Ectodermal cell (in vitro differentiated cells): ENCODE measurements around the gene SCN7A.

Experiments
- H3K27ac ChIP-seq: 2 replicates; pipeline ENCODE4 v1.7.0; 2013; ENCODE audit warnings: mild to moderate bottlenecking, low read depth, low read length; ENCODE audit not compliant: insufficient read depth, poor library complexity, severe bottlenecking
- H3K27me3 ChIP-seq: 2 replicates; pipeline ENCODE4 v1.7.0; 2013; ENCODE audit warnings: mild to moderate bottlenecking, low read length; ENCODE audit not compliant: insufficient read depth, control insufficient read depth, poor library complexity, severe bottlenecking
- H3K36me3 ChIP-seq: one replicate; pipeline ENCODE4 v1.7.0; 2013; ENCODE audit warnings: low read length; ENCODE audit not compliant: control insufficient read depth, insufficient read depth
- H3K4me1 ChIP-seq: one replicate; pipeline ENCODE4 v1.7.0; 2013; ENCODE audit warnings: low read length; ENCODE audit not compliant: control insufficient read depth, insufficient read depth
- H3K4me3 ChIP-seq: 2 replicates; pipeline ENCODE4 v1.7.0; 2013; ENCODE audit warnings: low read depth, low read length, control low read depth; ENCODE audit not compliant: insufficient read depth
- H3K9me3 ChIP-seq: 2 replicates; pipeline ENCODE4 v1.7.0; 2013; ENCODE audit warnings: mild to moderate bottlenecking, low read length, moderate library complexity; ENCODE audit not compliant: control insufficient read depth
- WGBS, 2 experiments: methylation state at CpG; one replicate each; pipeline ENCODE4 v1.1.7; 2013; ENCODE audit warnings: missing lambda C conversion rate in 2 of 2; 5-methylcytosine and 5-hydroxymethylcytosine counted together

SCN7A gene

DNA sequence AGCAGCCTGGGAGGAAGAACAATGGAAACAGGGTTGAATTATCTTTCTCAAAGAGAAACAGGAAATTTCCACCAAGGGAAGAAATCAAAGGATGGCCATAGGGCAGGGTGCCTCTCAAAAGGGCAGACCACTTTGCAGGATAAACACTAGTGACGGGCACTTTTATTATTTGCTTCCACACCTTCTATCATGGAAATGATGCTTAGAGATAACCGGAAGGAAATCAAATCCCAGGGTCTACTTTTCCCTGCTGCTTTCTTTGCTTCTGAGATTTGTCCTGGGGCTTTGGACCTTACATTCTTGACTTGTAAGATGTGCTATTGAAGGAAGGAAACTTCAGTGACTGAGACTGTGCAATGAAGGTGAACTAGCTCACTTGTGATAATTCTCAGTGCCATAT, 117.2 kb downstream of the SCN7A start:
- H3K9me3 ChIP-seq, result no peaks in the 10 kb centered on the region
- no peaks in the 10 kb centered on the region for H3K36me3 ChIP-seq
- peaks cover 34% of the 10 kb centered on the region for H3K27me3 ChIP-seq
- 39 to 50% methylated on average over 2 of the region's 2 CpGs for WGBS, 2 experiments
- no peak overlapping the region for H3K27ac ChIP-seq
- no peaks in the 10 kb centered on the region for H3K4me1 ChIP-seq
- no peak overlapping the region for H3K4me3 ChIP-seq

DNA sequence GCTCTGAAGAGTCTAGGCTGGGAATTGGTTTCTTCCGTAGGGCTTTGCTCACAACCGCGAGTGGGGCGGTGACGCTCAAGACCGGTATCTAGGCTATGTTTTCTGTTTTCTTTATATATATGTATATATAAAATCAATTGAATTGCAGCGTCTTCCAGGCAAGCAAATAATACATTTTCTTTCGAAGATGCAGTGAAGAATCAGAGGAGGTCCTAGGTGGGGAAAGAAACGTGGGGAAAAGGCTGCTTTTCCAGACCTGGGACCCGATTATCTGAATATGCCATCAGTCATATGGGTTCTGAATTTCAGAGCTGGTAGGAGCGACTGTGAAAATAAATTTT, 117.6 kb downstream of the SCN7A start:
- no peaks in the 10 kb centered on the region for H3K36me3 ChIP-seq
- H3K27me3 ChIP-seq, result peaks cover 34% of the 10 kb centered on the region

DNA sequence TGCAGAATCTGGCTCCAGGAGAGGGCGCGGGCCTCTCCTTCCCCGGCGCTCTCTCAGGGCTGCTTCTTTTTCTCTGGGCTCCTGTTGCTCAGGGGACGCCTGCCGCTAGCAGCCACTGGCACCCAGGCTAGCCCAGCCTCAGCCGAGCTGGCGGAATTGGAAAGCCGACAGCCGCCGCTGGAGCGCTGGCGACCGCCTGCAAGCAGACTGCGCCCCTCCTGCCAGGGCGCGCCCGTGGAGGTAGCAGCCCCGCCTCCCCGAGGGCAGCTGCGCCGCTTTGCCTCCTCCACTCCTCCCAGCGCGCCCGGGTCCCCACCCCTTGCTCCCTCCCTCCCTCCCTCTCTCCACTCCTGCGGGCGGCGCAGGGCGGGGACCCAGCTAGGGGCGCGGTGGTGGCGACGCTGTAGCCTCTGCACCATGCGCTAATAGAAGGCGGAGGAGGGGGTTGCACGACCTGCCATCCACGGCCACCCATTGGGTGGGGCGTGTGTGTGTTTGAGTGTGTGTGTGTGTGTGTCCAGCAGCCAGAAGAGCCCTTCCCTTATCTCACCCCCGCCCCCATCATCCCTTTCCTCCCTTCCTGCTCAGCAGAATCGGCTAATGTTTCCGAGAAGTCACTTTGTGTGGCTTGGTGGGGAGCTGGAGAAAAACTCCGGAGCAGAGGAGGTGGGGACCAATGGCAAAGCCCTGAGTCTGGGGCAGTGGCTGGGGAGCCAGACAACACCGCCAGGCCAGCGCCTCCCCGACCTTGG, 118.1 kb downstream of the SCN7A start, which contains the start of gene SCN9A:
Gene SCN9A, minus strand, starts transcription at position 209 of the 752 bp plus-strand sequence. CDS start 64,188 bp downstream, outside the sequence.
- H3K4me3 ChIP-seq, result peak within 1 kb of the TSS; percentile 59
- no peaks in the 10 kb centered on the region for H3K4me1 ChIP-seq
- 0% methylated on average over 40 to 43 of the region's 45 CpGs for WGBS, 2 experiments
- no peaks in the 10 kb centered on the region for H3K9me3 ChIP-seq
- H3K36me3 ChIP-seq, result no peaks in the 10 kb centered on the region
- no peak within 1 kb of the TSS for H3K27ac ChIP-seq
- peaks cover 34% of the 10 kb centered on the region for H3K27me3 ChIP-seq

More for the DNA sequence above, 117.6 kb downstream of the SCN7A start:
- Histone ChIP-seq H3K4me1 (no peaks in the 10 kb centered on the region), H3K9me3 (no peaks in the 10 kb centered on the region), H3K4me3 (peak overlapping the region; percentile 59), H3K27ac (no peak overlapping the region)
- whole genome bisulfite sequencing, 2 experiments, result 8 to 18% methylated on average over 6 to 10 of the region's 11 CpGs

DNA sequence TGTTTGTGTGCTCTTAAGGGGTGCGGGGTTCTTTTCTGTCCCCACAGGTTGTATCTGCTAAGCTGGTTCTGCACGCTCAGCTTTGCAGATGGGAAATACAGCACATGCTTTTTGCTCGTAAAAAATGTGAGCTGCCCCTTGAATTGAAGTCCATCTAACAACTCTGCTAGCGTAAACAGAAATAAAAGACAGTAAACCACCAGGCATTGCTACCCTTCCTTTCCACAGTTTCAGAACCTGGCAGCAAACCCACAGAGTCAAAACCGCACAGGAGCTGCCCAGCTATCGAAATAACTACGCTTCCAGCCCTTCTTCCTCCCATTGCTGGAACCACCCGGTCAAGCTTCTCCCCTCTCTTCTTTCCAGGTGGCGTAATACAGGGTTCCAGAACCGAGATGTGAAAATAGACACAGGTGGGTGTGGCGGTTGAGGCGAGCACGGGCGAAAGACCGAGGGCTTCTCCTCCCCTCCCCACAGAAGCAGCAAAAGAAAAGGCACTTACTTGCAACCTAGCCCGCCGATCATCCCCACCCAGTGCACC, 118.8 kb downstream of the SCN7A start:
- 3 to 4% methylated on average over 15 to 17 of the region's 17 CpGs for WGBS, 2 experiments
- peaks cover 34% of the 10 kb centered on the region for H3K27me3 ChIP-seq
- H3K4me1 ChIP-seq, result no peaks in the 10 kb centered on the region
- no peak overlapping the region for H3K27ac ChIP-seq
- H3K9me3 ChIP-seq, result no peaks in the 10 kb centered on the region
- H3K36me3 ChIP-seq, result no peaks in the 10 kb centered on the region
- peak overlapping the region; percentile 59 for H3K4me3 ChIP-seq

DNA sequence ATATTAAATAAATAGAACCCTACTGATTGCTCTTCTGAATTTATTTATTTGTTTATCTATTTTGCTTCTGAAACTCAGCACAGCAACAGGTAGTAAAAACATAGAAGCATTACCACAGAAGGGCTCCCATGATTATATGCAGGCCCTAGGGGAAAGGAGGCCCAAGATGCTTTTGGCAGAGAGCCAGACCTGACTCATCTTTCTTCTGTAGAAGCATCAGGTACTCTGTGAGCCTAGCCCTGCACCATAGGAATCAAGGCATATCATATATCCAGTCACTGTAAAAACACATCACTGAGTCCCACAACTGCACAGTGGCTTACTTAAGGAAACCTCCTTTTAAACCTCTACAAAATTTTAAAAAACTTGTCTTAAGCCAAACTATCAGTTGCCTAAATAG, 120.1 kb downstream of the SCN7A start:
- Histone ChIP-seq H3K36me3 (no peaks in the 10 kb centered on the region), H3K27me3 (peaks cover 34% of the 10 kb centered on the region), H3K4me1 (no peaks in the 10 kb centered on the region), H3K27ac (no peak overlapping the region), H3K9me3 (no peaks in the 10 kb centered on the region), H3K4me3 (no peak overlapping the region)

DNA sequence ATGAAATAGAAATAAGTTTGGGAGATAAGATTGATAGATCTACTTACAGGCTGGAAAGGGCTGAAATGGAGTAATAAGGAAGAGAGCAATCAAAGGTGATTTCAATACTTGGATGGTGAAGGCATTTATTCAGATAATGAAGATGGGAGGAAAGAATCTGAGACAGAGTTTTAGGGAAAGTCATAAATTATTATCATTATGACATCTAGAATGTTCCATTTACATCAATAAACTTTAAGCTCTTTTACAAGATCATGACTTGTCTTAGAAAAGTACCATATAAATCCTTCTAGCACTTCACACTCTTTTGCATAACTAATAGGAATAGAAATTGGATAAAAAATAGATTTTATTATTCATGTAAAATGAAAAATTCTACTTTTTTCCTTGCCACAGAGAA, 120.5 kb downstream of the SCN7A start:
- Histone ChIP-seq H3K27ac (no peak overlapping the region), H3K4me3 (no peak overlapping the region), H3K27me3 (peaks cover 34% of the 10 kb centered on the region), H3K9me3 (no peaks in the 10 kb centered on the region), H3K36me3 (no peaks in the 10 kb centered on the region), H3K4me1 (no peaks in the 10 kb centered on the region)

DNA sequence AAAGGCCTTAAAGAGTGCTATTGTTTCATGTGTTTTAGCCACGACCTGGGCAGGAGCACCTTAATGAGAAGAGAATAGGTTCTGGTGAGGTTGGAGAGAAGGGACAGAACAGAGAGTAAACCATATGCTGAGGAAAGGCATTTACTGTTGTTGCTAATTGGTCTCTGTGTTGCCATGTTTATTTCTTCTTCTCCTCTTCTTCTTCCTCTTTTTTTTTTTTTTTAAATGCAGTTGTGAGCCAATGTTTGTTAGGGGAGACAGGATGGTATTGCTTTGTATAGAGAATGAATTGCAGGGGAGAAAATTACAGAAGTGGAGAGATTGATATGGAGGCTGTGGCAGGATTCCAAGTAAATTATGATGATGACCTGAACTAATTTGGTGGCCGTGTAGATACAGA, 120.9 kb downstream of the SCN7A start:
- no peaks in the 10 kb centered on the region for H3K36me3 ChIP-seq
- no peaks in the 10 kb centered on the region for H3K9me3 ChIP-seq
- no peak overlapping the region for H3K4me3 ChIP-seq
- H3K27me3 ChIP-seq, result peaks cover 34% of the 10 kb centered on the region
- no peaks in the 10 kb centered on the region for H3K4me1 ChIP-seq
- no peak overlapping the region for H3K27ac ChIP-seq
- 40 to 45% methylated on average over 2 of the region's 2 CpGs for WGBS, 2 experiments

DNA sequence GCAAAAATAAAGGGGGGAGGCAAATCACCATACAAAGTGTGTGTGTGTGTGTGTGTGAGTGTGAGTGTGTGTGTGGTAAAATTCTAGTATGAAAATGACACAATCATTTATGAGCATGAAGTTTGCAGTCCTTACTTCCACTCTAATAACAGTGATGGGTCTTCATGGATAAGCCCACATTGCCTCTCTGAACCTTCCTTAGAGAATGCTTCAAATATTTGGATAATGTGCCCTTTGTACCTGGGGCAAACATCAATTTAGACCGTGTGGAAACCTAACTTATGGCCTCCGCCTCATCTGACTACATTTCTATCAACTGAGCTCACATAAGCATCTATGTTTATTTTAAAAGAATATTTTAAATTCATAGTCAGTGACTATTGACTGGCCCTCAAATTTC, 122.0 kb downstream of the SCN7A start:
- 82 to 83% methylated on average over 1 to 2 of the region's 2 CpGs for WGBS, 2 experiments
- H3K4me3 ChIP-seq, result no peak overlapping the region
- no peaks in the 10 kb centered on the region for H3K36me3 ChIP-seq
- no peak overlapping the region for H3K27ac ChIP-seq
- no peaks in the 10 kb centered on the region for H3K4me1 ChIP-seq
- no peaks in the 10 kb centered on the region for H3K9me3 ChIP-seq
- peaks cover 28% of the 10 kb centered on the region for H3K27me3 ChIP-seq

DNA sequence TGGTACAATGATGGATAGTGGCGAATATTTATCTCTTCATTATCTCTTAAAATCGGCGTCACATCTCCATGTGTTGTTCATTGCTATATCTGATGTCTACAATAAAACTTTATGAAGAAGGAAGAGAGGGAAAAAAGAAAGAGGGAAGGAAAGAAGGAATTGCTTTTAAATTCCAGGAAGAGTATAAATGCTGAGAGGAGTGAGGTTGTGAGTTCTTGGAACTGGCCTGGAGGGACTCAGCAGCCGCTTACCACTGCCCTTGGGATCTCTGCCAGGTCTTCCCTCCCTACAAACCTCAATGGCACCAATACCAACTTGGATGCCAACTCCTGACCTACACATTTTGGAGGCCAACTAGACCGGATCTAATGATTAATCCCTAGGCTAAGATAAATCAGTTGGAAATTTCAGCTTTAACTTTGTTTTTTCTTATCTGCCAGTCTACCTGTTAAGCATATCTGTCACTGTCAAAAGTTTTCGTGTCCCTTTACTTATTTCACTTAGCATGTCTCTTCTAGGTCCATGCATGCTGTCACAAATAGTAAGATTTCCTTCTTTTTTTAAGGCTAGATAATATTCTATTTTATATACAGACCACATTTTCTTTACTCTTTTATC, 128.1 kb downstream of the SCN7A start:
- WGBS, 2 experiments, result 92 to 93% methylated on average over 3 to 6 of the region's 6 CpGs
- H3K4me1 ChIP-seq, result no peaks in the 10 kb centered on the region
- no peaks in the 10 kb centered on the region for H3K9me3 ChIP-seq
- H3K4me3 ChIP-seq, result no peak overlapping the region
- H3K27ac ChIP-seq, result no peak overlapping the region
- H3K36me3 ChIP-seq, result no peaks in the 10 kb centered on the region
- H3K27me3 ChIP-seq, result no peaks in the 10 kb centered on the region

DNA sequence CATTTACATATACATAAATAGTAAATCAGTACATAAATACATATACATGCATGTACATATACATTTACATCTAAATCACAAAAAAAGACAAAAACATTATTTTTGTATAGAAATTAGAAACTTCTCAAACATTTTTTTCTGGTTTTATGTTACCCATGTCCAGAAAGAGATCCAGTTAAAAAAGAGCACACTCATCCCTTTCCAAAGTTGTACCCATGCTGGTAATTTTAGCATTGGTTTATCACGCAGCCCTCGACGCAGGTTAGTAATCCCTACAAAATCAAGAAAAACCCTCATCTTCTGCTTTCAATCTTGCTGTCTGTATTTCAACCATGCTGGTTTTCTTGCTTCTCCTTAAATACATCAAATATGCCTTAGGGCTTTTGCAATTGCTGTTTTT, 128.8 kb downstream of the SCN7A start:
- Histone ChIP-seq H3K4me3 (no peak overlapping the region), H3K27me3 (no peaks in the 10 kb centered on the region), H3K4me1 (no peaks in the 10 kb centered on the region), H3K9me3 (no peaks in the 10 kb centered on the region), H3K27ac (no peak overlapping the region), H3K36me3 (no peaks in the 10 kb centered on the region)
- 95 to 96% methylated on average over 3 of the region's 3 CpGs for WGBS, 2 experiments
